Measurements from ENCODE around the gene EID2. TPM values are rescaled to one million over a fixed set of nuclear protein-coding genes. Genes with fewer than 3 reads are reported as not detected.
A peak's percentile ranks its signal among the peaks of the same experiment; 100 is the strongest.

The EID2 gene, protein sequence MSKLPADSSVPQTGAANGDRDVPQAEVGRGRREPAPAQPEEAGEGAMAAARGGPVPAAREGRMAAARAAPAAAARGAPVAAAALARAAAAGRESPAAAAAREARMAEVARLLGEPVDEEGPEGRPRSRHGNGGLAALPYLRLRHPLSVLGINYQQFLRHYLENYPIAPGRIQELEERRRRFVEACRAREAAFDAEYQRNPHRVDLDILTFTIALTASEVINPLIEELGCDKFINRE
- 10 to 100 TPM; 11.6 to 16.7 TPM for polyA plus RNA-seq

DNA sequence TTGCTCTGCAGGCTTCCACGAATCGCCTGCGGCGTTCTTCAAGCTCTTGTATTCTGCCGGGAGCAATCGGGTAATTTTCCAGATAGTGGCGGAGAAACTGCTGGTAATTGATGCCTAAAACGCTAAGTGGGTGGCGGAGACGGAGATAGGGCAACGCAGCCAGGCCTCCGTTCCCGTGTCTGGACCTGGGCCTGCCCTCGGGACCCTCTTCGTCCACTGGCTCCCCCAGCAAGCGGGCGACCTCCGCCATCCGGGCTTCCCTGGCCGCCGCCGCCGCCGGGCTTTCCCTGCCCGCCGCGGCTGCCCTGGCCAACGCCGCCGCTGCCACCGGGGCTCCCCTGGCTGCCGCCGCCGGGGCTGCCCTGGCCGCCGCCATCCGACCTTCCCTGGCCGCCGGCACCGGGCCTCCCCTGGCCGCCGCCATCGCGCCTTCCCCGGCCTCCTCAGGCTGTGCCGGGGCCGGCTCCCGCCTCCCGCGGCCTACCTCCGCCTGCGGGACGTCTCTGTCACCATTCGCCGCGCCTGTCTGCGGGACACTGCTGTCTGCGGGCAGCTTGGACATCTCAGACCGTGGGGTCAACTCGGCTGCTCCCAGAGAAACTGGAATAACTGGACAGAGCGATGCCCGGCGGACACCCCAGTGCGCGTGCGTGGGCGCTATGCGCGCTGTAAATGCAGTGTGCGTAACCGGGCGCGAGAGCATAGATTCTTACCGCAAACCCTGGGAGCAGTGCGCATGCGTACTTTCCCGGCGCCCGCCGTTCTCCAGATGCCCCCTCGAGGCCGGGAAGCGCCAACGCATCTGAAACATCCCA, at the start of gene EID2:
Gene EID2, minus strand, starts transcription at position 644 of the 815 bp plus-strand sequence. Its CDS starts 82 bp downstream, at position 562.
- Histone ChIP-seq H3K4me1 (ENCODE audit: control insufficient read depth in 2 of 2, insufficient read depth in 2 of 2, low read length in 1 of 2) (no peaks in the 10 kb centered on the region), H3K4me3 (ENCODE audit: low read depth in 1 of 2, low read length in 2 of 2) (peak within 1 kb of the TSS; percentile 84 to 94), H3K27ac (ENCODE audit: low read depth in 2 of 2, low read length in 1 of 2) (peak within 1 kb of the TSS; percentile 94 to 98), H3K36me3 (ENCODE audit: control insufficient read depth in 2 of 2, insufficient read depth in 2 of 2, low read length in 1 of 2) (no peaks in the 10 kb centered on the region), H3K27me3 (ENCODE audit: control insufficient read depth in 1 of 2, insufficient read depth in 2 of 2, low read length in 2 of 2) (peaks cover 0 to 2% of the 10 kb centered on the region in 2 donors), H3K9me3 (ENCODE audit: control insufficient read depth in 2 of 2, insufficient read depth in 1 of 2, low read depth in 1 of 2, low read length in 1 of 2) (no peaks in the 10 kb centered on the region)
- 0% methylated on average over 84 of the region's 84 CpGs for WGBS, 2 donors

DNA sequence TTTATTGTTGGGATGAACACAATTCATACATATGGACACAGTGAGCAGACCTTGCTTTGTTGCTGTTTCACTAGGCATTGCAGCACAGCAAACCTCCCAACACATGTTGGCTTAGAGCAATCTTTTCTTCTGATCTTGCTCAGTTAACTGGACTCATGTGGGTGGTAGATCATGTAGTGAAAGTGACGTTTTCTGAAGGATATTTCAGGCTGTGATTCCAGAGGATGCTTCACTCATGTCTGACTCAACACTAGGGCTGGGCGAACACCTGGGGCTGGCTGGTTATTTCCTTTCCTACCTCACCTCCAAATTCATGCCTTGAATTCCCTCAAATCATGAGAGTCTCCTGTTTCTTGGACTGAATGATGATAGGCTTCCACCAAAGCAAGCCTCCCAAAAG, 48.1 kb upstream of the EID2 start:
- Histone ChIP-seq H3K9me3 (ENCODE audit: control insufficient read depth in 2 of 2, insufficient read depth in 1 of 2, low read depth in 1 of 2, low read length in 1 of 2) (no peaks in the 10 kb centered on the region), H3K36me3 (ENCODE audit: control insufficient read depth in 2 of 2, insufficient read depth in 2 of 2, low read length in 1 of 2) (no peaks in the 10 kb centered on the region), H3K27me3 (ENCODE audit: control insufficient read depth in 1 of 2, insufficient read depth in 2 of 2, low read length in 2 of 2) (no peaks in the 10 kb centered on the region), H3K4me1 (ENCODE audit: control insufficient read depth in 2 of 2, insufficient read depth in 2 of 2, low read length in 1 of 2) (no peaks in the 10 kb centered on the region), H3K27ac (ENCODE audit: low read depth in 2 of 2, low read length in 1 of 2) (no peak overlapping the region), H3K4me3 (ENCODE audit: low read depth in 1 of 2, low read length in 2 of 2) (no peak overlapping the region)
- WGBS, 2 donors = 32 to 37% methylated on average over 2 of the region's 2 CpGs

DNA sequence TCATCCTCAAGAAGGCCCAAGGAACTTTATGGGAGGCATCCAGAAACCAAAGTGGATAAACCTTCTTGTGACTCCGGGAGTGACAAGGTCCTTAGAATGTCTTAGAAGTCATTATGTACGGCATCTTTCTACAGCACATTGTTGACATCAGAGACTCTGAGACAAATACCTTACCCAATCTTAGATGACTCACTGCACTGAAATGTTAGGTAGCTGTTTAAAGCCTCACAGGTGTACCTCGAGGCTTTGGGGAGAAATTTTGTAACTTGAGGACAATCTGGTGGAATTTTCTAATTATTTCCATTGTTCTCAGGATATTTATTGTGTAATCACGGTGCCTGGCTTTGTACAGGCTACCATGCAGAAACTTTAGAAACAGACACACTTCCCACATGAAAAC, 47.5 kb upstream of the EID2 start:
- peaks cover 0 to under 1% of the 10 kb centered on the region in 2 donors for H3K9me3 ChIP-seq (ENCODE audit: control insufficient read depth in 2 of 2, insufficient read depth in 1 of 2, low read depth in 1 of 2, low read length in 1 of 2)
- no peak overlapping the region for H3K27ac ChIP-seq (ENCODE audit: low read depth in 2 of 2, low read length in 1 of 2)
- no peaks in the 10 kb centered on the region for H3K36me3 ChIP-seq (ENCODE audit: control insufficient read depth in 2 of 2, insufficient read depth in 2 of 2, low read length in 1 of 2)
- WGBS, 2 donors = 55 to 60% methylated on average over 4 of the region's 4 CpGs
- no peaks in the 10 kb centered on the region for H3K4me1 ChIP-seq (ENCODE audit: control insufficient read depth in 2 of 2, insufficient read depth in 2 of 2, low read length in 1 of 2)
- no peak overlapping the region for H3K4me3 ChIP-seq (ENCODE audit: low read depth in 1 of 2, low read length in 2 of 2)
- no peaks in the 10 kb centered on the region for H3K27me3 ChIP-seq (ENCODE audit: control insufficient read depth in 1 of 2, insufficient read depth in 2 of 2, low read length in 2 of 2)

DNA sequence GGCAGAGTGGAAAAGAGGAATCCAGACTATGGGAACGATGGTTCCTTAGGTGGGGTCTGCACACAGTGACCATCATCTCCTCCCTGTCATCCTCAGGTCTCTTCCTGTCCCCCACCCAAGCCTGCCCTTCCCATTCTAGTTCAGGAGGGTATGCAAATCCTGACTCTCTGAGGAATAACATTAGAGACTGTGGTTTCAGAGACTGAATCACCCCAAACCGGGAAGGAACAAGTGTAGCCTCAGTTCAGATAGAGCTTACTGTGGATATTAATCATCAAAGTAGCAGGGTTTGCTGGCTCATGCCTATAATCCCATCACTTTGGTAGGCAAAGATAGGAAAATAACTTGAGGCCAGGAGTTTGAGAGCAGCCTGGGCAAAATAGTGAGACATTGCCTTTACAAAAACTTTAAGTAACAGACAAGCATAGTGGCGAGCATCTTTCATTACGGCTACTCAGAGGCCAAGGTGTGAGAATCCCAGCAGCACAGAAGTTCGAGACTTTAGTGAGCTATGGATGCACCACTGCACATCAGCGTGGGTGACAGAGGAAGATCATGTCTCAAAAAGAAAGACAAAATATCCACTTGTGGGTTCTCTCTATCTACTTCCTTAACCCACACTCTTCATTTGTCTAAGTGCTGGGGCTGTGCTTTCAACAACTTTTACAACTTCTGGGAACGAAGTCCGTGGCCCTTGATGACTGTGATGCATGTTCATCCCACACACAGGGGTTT, 43.1 kb upstream of the EID2 start:
- 59 to 62% methylated on average over 8 of the region's 8 CpGs for WGBS, 2 donors
- peaks cover 0 to 6% of the 10 kb centered on the region in 2 donors for H3K9me3 ChIP-seq (ENCODE audit: control insufficient read depth in 2 of 2, insufficient read depth in 1 of 2, low read depth in 1 of 2, low read length in 1 of 2)
- H3K27me3 ChIP-seq (ENCODE audit: control insufficient read depth in 1 of 2, insufficient read depth in 2 of 2, low read length in 2 of 2) = no peaks in the 10 kb centered on the region
- no peak overlapping the region for H3K27ac ChIP-seq (ENCODE audit: low read depth in 2 of 2, low read length in 1 of 2)
- no peaks in the 10 kb centered on the region for H3K4me1 ChIP-seq (ENCODE audit: control insufficient read depth in 2 of 2, insufficient read depth in 2 of 2, low read length in 1 of 2)
- no peaks in the 10 kb centered on the region for H3K36me3 ChIP-seq (ENCODE audit: control insufficient read depth in 2 of 2, insufficient read depth in 2 of 2, low read length in 1 of 2)
- H3K4me3 ChIP-seq (ENCODE audit: low read depth in 1 of 2, low read length in 2 of 2) = no peak overlapping the region

DNA sequence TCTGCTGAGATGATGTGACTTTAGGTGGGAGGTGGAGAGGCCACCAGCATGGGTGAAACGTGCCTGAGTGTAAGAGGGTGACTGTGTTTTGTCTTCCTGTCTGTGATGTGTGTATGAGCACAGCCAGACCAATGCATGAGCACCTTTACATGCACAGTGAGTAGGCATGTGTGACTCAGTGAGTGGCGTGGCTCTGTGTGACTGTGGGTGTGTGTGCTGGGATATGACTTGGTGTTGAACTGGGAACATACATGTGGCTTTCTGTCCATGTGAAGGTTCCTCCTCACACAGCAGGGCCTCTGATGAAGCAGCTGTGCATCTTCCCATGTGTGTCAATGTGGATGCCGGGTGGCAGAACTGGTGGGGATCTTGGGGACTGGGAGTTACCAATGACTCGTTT, 42.5 kb upstream of the EID2 start:
- H3K27me3 ChIP-seq (ENCODE audit: control insufficient read depth in 1 of 2, insufficient read depth in 2 of 2, low read length in 2 of 2) = no peaks in the 10 kb centered on the region
- H3K4me1 ChIP-seq (ENCODE audit: control insufficient read depth in 2 of 2, insufficient read depth in 2 of 2, low read length in 1 of 2) = no peaks in the 10 kb centered on the region
- WGBS, 2 donors = 43 to 50% methylated on average over 4 of the region's 4 CpGs
- H3K27ac ChIP-seq (ENCODE audit: low read depth in 2 of 2, low read length in 1 of 2) = no peak overlapping the region
- peaks cover 0 to 6% of the 10 kb centered on the region in 2 donors for H3K9me3 ChIP-seq (ENCODE audit: control insufficient read depth in 2 of 2, insufficient read depth in 1 of 2, low read depth in 1 of 2, low read length in 1 of 2)
- H3K4me3 ChIP-seq (ENCODE audit: low read depth in 1 of 2, low read length in 2 of 2) = no peak overlapping the region
- H3K36me3 ChIP-seq (ENCODE audit: control insufficient read depth in 2 of 2, insufficient read depth in 2 of 2, low read length in 1 of 2) = no peaks in the 10 kb centered on the region

DNA sequence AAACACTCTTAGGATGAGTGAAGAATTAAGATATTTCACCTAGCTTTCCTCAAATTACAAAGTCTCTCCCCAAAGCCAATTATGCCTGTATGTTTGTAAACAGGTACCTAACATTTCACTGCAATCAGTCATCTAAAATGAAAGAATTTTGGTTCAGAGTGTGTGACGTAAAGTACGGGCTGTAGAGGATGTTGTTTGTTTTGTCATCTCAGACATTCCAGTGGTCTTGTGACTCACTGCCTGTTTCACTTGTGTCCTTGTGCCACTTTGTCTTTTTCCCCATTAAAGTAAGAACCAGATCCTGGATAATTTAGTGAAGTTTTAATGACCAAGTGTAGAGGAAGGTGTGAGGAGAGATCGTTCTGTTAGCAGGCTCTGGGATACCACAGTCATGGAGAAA, 28.6 kb upstream of the EID2 start:
- Histone ChIP-seq H3K27me3 (ENCODE audit: control insufficient read depth in 1 of 2, insufficient read depth in 2 of 2, low read length in 2 of 2) (no peaks in the 10 kb centered on the region), H3K27ac (ENCODE audit: low read depth in 2 of 2, low read length in 1 of 2) (no peak overlapping the region), H3K36me3 (ENCODE audit: control insufficient read depth in 2 of 2, insufficient read depth in 2 of 2, low read length in 1 of 2) (no peaks in the 10 kb centered on the region), H3K9me3 (ENCODE audit: control insufficient read depth in 2 of 2, insufficient read depth in 1 of 2, low read depth in 1 of 2, low read length in 1 of 2) (no peaks in the 10 kb centered on the region), H3K4me1 (ENCODE audit: control insufficient read depth in 2 of 2, insufficient read depth in 2 of 2, low read length in 1 of 2) (no peaks in the 10 kb centered on the region), H3K4me3 (ENCODE audit: low read depth in 1 of 2, low read length in 2 of 2) (no peak overlapping the region)
- WGBS, 2 donors = 44 to 46% methylated on average over 3 of the region's 3 CpGs

DNA sequence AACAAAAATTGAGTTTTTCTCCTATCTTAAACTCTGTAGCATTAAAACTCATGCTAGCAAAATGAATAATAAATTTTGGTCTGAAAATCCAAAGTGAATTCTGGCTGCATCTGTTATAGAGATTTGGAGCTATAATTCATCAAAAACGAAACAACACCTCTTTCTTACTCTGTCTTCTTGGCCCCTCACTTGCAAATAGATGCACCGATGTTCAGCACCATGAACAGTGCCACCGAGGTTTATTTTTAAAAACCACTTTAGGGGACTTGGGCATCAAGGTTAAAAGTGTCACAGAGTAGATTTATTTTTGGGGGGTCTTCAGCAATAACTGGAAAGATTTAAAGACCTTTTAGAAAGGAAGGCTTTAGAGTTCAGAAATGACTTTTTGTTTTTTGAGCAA, 26.1 kb upstream of the EID2 start:
- 42 to 47% methylated on average over 3 of the region's 3 CpGs for WGBS, 2 donors
- Histone ChIP-seq H3K27me3 (ENCODE audit: control insufficient read depth in 1 of 2, insufficient read depth in 2 of 2, low read length in 2 of 2) (no peaks in the 10 kb centered on the region), H3K4me1 (ENCODE audit: control insufficient read depth in 2 of 2, insufficient read depth in 2 of 2, low read length in 1 of 2) (no peaks in the 10 kb centered on the region), H3K9me3 (ENCODE audit: control insufficient read depth in 2 of 2, insufficient read depth in 1 of 2, low read depth in 1 of 2, low read length in 1 of 2) (no peaks in the 10 kb centered on the region), H3K27ac (ENCODE audit: low read depth in 2 of 2, low read length in 1 of 2) (no peak overlapping the region), H3K36me3 (ENCODE audit: control insufficient read depth in 2 of 2, insufficient read depth in 2 of 2, low read length in 1 of 2) (no peaks in the 10 kb centered on the region), H3K4me3 (ENCODE audit: low read depth in 1 of 2, low read length in 2 of 2) (no peak overlapping the region)

DNA sequence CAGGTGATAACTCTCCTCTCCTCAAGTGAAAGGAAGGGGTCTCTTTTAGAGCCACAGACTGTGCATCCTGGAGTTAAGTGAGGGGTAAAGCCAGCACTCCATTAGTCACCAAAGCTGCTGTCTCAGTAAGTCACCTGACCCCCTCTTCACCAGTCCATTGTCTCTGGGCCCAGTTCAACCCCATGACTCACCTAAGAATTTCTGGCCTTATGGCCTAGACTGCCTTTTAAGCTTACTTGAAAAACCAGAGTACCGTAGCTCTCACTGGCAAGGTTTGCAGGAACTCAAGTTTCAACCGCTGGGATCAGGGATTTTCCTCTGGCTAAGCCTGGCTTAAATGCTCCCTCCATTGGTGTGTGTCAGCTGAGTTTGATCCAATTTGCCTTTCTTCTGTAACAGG, 23.4 kb upstream of the EID2 start:
- Histone ChIP-seq H3K27ac (ENCODE audit: low read depth in 2 of 2, low read length in 1 of 2) (peak overlapping the region in 1 of 2 donors; percentile 34), H3K36me3 (ENCODE audit: control insufficient read depth in 2 of 2, insufficient read depth in 2 of 2, low read length in 1 of 2) (no peaks in the 10 kb centered on the region), H3K9me3 (ENCODE audit: control insufficient read depth in 2 of 2, insufficient read depth in 1 of 2, low read depth in 1 of 2, low read length in 1 of 2) (no peaks in the 10 kb centered on the region), H3K4me1 (ENCODE audit: control insufficient read depth in 2 of 2, insufficient read depth in 2 of 2, low read length in 1 of 2) (no peaks in the 10 kb centered on the region), H3K4me3 (ENCODE audit: low read depth in 1 of 2, low read length in 2 of 2) (no peak overlapping the region), H3K27me3 (ENCODE audit: control insufficient read depth in 1 of 2, insufficient read depth in 2 of 2, low read length in 2 of 2) (no peaks in the 10 kb centered on the region)
- 56 to 64% methylated on average over 2 of the region's 2 CpGs for WGBS, 2 donors

DNA sequence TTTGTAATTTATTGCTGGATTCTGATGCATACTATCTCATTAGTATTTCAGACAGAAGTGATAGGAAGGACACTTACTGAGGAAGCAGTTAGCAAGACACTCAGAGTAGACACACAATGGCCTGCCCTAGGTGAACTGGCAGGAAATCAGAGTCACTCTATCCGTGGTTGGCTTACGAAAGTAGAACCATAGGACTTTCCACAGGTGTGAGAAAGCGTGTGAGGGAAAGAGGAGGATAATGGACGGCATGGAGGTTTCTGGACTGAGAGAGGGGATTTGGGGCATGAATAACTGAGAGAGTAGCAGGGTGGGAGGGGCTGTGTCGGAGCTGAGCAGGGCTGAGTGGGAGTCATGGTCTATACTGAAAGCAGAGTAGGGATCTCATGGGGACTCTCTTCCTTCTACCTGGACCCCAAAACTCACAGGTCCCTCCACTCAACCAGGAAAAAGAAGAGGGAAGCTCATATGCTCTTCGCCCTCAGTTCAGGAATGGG, 18.7 kb upstream of the EID2 start:
- Histone ChIP-seq H3K4me3 (ENCODE audit: low read depth in 1 of 2, low read length in 2 of 2) (no peak overlapping the region), H3K27ac (ENCODE audit: low read depth in 2 of 2, low read length in 1 of 2) (peak overlapping the region in 1 of 2 donors; percentile 0), H3K9me3 (ENCODE audit: control insufficient read depth in 2 of 2, insufficient read depth in 1 of 2, low read depth in 1 of 2, low read length in 1 of 2) (no peaks in the 10 kb centered on the region), H3K4me1 (ENCODE audit: control insufficient read depth in 2 of 2, insufficient read depth in 2 of 2, low read length in 1 of 2) (no peaks in the 10 kb centered on the region), H3K27me3 (ENCODE audit: control insufficient read depth in 1 of 2, insufficient read depth in 2 of 2, low read length in 2 of 2) (no peaks in the 10 kb centered on the region), H3K36me3 (ENCODE audit: control insufficient read depth in 2 of 2, insufficient read depth in 2 of 2, low read length in 1 of 2) (no peaks in the 10 kb centered on the region)
- WGBS, 2 donors = 59 to 64% methylated on average over 6 of the region's 6 CpGs

Measured in esophagus (tissue), 2 donors.